ENCODE measurements around the gene TRPM3.

Gene TRPM3

DNA sequence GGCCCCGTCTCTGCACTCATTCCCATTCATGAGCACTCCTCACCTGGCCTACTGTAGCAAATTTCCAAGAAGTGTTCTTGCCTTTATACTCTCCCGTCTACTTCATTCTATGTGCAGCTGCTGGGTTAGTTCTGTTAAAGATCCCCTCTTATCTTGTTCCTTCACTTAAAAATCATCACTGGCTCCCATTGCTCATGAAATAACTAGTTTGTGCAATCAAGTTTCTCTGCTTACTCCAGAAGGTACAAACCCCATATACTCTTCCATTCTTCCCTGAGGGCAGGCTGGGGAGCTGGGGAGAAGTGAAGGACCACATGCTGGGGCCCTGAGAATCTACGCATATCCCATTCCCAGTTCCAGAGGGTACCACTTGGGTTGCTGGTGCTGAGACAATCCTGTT, 622.6 kb downstream of the TRPM3 start:
- DNase-seq, result no peak

DNA sequence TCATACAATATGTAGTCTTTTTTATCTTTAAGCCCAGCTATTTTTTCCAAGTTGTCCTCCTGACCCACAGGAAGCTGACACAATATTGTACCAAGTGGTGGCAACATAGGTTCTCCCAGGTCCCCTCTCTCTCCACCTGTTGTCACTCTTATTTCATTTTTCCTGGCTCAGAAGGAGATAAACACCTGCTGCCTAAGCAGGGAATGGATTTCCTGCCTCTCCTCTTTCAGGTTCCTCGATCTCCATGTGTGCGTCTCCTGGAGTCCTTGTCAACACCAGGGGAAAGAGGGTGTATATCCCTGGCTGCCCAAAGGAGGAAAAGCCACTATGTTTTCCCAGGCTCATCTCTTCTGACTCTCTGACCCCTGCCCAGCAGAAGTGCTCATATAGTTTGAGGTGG, 625.2 kb downstream of the TRPM3 start:
- DNase-seq, result no peak

DNA sequence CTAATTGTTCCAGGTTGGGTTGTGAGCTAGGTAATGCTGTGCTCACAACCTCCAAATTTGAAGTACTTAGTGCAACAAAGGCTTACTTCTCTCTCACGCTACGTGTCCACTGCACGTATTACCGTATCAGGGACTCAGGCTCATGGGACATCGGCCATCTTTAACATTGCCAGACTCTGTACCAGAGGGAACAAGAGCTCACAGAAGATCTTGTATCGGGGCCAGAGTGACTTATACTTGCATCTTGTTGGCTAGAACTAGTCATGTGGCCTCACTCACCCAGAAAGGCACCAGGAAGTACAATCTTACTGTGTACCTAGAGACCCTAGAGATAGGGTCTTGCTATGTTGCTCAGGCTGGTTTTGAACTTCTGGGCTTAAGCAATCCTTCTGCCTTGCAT, 625.9 kb downstream of the TRPM3 start:
- no peak for DNase-seq

DNA sequence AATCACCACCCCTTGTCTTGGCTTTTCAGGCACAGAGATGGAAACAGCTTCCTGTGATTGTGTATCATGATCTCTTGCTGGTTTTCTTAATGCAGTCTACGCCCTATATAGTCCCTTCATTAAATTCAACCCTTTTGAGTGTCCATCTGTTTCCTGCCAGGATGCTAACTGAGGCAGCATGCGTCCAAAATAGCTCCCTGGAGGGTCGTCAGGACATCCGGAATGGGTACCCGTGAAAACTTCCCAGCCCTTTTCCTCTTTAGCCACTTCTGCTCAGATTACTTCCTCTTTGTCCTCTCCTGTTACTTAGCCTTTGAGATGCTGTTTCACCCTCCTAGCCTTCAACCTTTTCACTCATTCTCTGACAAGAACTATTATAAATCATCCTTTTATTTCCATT, 627.2 kb downstream of the TRPM3 start:
- DNase-seq, result no peak

DNA sequence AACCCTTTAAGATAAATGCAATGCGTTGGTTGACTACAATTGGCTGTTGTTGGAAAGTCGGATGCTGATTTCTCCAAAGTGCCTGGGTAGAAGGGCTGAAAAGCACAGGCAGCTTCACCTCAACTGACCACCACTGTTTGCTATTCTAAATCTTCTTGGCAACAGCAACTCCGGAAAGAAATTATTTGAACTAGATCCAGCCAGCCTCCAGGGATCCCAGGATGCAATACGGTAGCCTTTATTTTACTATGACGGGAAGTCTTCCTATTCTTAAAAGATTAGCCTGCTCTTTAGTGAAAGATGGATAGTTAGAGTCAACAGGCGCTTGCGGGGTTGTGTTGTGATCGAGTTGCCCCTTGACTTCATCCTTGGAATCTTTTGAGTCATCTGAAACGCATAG, 628.4 kb downstream of the TRPM3 start:
- no peak for DNase-seq

DNA sequence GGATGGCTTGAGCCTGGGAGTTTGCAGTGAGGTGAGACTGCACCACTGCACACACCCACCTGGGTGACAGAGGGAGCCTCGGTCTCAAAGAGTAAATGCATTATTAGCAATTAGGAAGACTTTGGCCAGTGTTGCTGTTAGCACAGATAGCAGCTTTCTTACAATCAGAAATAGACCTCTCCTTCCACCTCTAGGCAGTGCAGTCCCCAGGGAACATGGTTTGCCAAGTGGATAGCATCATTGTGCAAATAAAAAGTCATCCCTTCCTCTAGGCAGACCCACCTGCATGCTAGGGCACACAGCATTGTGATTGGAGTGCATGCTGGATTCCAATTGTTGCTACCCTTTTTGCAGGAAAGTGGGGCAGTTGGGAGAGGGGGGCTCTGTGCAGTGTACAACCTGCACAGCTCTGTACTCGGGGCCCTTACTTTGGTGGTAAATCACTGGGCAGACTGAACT, 629.1 kb downstream of the TRPM3 start:
- no peak for DNase-seq

DNA sequence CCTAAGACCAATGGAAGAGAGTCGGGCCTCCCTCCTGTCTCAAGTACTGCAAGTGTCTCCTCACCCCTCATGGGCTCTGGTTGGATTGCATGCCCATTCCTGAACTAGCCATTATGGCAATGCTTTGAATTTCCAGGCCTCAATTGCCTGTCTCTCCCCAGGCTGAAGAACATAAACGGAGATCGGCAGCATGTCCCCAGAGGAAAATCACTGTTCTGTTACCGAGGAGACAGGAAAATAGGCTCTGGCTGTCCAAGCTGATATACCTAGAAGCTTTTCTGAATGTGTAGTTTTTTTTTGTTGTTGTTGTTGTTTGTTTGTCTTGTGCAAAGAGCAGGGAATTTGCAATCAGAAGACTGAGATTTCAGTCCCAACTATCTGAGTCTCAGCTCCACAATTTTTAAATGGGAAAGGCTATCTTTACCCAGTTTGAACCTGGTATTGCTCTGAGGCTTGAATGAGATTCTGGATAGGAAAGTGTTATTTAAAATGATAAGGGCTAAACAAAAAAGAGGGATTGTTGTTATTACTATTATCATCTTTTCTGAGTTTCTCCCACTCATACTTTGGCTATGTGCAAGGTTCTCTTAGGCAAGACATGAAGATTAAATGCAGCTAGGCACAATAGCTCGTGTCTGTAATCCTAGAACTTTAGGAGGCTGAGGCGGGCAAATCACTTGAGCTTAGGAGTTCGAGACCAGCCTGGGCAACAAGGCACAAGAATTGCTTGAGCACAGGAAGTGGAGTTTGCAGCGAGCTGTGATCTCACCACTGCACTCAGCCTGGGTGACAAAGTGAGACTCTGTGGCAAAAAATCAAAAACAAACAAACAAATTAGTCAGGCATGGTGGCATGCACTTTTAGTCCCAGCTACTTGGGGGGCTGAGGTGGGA, 629.7 kb downstream of the TRPM3 start:
- DNase-seq, result no peak

DNA sequence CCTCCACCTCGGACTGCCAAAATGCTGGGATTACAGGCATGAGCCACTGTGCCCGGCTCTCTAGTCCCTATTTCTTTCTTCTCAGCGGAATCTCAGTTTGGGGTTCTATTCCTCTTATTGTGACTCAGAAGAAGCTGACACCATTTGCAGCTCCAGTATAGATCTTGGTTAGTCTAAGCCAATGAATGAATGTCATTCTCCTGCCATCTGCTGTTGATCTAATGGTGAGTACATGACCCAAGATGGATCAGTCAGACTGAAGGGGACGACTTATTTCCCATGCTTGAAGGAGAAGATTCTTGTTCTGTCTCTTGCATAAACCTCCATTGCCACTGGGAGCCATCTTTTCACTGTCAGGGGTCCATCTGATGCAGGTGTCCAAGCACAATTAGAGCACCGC, 630.9 kb downstream of the TRPM3 start:
- no peak for DNase-seq

DNA sequence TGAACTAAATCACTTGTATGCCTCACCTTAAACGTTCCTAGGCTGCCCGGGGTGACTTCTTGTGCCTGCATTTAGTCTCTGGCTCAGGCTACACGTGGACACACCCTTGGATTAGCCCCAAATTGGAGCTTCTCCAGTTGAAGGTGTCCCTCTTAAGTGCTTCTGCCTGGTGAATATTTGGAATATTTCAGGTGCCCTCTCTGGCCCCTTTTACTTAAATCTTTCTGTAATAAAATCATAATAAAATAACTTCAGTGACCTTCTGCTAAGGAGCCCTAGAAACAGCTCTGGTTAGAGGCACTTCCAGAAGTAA, 632.7 kb downstream of the TRPM3 start:
- no peak for DNase-seq

DNA sequence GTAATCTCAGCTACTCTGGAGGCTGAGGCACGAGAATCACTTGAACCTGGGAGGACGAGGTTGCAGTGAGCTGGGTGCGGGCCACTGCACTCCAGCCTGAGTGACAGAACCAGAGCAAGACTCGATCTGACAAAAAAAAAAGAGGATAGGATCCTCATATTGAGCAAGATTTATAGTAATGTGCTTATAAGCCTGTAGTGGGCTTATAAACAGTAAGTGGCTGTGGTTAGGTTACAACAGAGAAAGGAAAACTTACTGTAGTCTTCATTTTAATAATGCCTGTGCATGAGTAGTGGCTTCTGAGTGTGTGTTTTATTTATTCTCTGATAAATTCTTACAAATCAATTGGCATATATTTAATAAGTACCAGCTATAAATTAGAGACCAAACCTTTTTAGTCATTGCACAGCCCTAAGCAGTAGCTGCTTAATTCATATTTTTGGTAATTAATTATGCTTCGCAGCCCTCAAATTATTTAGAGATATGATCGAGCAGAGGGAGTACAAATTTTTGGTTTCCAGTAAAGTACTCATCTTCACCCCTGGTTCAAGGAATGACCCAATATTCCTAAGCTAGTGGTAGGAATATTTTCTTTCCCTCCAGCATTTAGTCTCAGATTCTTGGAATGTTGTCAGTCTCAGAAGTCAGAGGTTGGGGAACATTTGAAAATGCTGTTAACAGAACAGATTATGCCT, 633.2 kb downstream of the TRPM3 start:
- no peak for DNase-seq

DNA sequence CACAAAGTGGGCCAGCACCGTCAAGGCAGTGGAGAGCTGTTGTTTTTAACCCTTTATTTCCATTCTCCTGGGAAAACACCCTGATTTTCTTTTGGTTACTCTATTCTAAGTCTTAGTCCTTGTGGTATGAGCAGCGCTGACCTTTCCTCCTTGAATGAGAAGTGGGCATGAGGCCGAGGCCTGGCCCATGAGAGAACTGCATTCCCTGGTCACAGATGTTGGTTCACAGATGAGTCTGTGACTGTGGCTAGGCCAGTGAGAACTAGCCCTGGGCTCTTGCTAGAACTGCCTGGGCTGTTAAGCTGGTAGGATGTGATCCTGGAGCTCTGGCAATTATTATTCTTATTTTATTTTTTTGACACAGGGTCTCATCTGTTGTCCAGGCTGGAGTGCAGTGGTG, 635.3 kb downstream of the TRPM3 start:
- DNase-seq, result no peak

DNA sequence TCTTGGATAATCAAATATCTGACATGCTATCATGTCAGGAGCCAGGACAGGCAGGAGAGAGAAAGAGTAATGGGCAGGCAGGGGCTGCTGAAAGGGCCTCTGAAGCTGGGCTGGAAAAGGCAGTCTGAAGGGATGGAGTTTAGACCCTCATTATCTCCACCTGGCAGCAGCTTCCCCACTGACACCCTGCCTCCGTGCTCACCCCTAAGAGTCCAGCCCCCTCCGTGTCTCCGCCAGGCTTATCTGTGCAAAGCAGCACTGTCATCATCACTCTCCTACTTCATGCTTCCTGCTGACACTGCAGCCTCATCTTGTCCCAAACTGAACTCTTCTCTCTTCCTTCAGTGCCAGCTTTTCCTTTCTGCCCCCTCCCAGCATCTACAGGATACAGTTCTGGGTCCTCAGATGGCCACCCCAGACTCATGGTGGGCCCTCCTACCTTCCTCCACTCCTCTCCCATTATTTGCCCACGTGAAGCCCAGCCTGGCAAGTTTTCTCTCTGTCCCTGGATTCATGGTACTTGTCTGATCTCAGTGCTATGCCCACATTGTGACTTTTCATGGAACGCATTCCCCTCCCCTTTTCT, 636.1 kb downstream of the TRPM3 start:
- DNase-seq, result no peak

DNA sequence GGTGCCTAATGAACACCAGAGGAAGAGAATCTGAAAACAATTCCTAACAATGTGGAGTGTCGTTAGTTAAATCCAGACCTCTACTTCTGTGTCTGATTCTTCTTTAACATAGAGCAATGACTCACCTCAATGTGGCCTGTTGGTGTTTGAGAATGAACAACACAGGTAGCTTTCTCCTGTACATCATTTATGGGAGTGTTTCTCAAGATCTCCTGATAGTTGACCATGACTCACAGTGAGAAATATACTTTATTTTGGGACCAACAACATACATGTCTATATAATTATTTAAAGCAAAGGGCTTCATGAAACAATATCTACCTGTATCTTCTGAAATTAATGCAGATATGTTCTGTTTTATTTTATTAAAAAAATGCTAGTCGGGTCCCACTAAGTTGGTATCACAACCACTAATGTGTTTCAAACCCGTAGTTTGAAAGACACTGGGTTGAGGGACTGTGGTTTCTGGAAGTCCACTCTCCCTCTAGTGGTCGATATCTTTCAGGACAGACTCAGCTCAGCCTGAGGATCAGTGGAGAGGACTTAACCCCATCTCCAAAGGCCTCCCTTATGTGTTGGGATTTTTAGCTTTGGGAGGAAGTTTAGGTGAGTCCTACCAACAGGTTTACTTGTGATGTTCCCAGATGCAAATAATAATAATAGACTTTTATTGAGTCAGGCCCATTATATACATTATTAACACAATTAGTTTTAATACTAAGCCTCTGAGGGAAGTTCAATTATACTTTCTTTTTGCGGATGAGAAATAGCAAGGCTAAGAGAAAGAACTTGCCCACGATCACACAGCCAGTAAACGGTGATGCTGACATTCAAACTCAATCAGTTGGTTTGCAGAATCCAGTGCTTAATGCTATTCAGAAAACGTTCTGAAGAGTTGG, 636.9 kb downstream of the TRPM3 start:
- DNase-seq, result no peak

DNA sequence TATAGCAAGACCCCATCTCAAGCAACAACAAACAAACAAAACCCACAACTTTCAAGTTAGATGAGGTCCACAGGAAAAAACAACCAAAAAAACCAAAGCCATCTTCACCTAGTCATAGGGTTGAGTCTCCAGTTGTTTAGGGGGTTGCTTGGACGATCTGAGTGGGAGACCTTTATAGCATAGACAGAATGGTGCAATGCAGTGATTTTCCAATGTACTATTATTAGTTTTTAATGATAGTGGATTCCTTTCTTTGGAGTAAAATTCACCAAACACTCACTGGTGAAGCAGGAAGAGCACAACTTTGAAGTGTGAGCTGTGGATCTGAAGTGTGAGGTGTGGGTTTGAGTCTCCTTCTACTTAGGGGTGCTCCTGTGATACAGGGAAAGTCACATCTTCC, 640.0 kb downstream of the TRPM3 start:
- DNase-seq, result no peak

DNA sequence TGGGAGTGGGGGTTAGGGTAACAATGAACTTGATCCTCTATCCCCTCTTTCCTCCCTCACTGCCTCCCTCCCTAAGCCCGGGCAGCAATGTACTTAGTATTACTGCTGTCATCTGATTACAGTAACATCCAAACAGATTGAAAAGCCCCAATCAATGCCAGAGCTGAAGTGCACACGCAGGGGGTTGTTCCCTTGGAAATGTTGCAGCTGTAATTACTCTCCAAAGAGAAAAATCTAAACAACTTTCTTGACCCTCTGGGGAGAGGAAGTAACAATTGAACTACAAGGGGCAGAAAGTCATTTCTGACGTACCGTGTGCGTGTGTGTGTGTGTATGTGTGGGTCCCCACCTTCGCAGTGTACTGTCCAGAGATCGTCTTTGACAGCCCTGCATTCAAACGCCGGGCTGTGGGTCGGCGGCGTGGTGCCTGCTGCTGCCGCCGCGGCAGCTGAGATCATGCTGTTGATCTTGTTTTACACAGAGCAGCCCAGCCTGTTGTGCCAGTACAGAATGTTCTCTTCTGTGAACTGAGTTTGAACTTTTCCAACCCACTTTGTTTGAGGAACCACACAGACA, 640.9 kb downstream of the TRPM3 start:
- peak; percentile 42 for DNase-seq

DNA sequence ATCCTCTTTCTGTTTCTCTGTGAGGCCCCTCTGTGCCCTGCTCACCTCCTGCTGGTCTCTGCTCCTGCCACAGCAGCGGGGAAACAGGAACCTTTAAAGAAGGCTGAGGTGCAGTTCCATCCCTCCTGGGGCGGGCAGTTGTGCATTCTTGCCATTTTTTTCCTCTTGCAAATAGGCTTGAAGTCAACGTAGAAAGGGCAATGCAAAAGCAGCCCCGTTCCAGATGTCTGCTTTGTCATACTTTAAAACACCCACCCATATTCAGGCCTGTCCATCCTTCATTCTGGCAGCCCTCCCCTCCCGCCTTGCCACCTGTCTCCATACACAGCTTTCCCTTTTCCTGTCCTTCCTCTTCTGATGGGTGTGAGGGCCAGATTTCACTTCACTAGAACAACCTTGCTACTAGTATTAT, 641.5 kb downstream of the TRPM3 start:
- DNase-seq, result no peak
